GM19351 (cell line): ENCODE measurements around the gene SHFL.

ENCODE experiments used
- ATAC-seq: cut with Tn5 transposase; IDR thresholded peaks from one replicate; pipeline ENCODE4 v1.9.1; 2021; ENCODE audit warnings: mild to moderate bottlenecking, moderate library complexity; ENCODE audit not compliant: unreplicated experiment

Gene SHFL

GRCh38 chr19:10126213-10126639 lies 40.1 kb downstream of the SHFL start:
- ATAC-seq: no peak

- ATAC-seq: no peak
These were observed 46.8 kb downstream of the SHFL start for GRCh38 chr19:10132905-10133304.

- ATAC-seq: no peak
These were observed 47.5 kb downstream of the SHFL start for GRCh38 chr19:10133596-10133995.

DNA sequence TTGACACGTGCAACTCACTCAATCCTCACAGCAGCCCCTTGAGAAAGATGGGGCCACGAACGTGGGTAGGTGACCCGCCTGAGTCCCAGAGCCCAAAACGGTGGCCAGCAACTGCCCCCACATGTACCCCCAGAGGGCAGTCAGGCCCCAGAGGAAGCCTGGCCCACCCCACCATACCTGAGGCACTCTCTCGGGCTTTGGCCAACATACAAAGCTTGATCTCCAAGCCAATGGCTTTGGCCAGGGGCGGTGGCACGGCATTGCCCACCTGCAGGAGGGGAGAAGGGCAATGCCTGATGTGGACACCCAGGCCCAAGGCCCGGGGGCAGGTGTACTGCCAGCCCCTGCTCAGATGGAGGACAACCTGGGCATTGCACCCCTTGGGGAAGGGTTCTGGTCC lies 47.9 kb downstream of the SHFL start:
- no peak for ATAC-seq

GRCh38 chr19:10135551-10136334 lies 49.6 kb downstream of the SHFL start:
- ATAC-seq: no peak

DNA sequence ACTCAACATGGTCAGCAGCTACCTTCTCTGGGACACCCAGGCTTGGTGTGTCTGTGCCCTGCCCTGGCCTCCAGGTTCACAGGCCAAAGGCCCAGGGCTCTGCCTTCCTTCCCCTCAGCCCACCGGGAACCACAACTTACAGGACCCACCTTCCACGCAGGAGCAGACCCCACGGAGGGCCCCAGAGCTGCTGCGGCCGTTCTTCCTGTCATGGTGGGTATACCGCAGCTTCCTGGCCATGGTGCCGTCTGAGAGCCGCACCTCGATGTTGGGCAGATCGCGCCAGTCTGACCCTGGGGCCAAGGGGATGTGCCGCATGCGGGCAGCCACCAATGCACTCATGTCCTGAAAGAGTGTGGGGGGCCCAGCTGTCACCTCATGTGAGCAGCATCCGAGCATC lies 50.8 kb downstream of the SHFL start:
- ATAC-seq: no peak

DNA sequence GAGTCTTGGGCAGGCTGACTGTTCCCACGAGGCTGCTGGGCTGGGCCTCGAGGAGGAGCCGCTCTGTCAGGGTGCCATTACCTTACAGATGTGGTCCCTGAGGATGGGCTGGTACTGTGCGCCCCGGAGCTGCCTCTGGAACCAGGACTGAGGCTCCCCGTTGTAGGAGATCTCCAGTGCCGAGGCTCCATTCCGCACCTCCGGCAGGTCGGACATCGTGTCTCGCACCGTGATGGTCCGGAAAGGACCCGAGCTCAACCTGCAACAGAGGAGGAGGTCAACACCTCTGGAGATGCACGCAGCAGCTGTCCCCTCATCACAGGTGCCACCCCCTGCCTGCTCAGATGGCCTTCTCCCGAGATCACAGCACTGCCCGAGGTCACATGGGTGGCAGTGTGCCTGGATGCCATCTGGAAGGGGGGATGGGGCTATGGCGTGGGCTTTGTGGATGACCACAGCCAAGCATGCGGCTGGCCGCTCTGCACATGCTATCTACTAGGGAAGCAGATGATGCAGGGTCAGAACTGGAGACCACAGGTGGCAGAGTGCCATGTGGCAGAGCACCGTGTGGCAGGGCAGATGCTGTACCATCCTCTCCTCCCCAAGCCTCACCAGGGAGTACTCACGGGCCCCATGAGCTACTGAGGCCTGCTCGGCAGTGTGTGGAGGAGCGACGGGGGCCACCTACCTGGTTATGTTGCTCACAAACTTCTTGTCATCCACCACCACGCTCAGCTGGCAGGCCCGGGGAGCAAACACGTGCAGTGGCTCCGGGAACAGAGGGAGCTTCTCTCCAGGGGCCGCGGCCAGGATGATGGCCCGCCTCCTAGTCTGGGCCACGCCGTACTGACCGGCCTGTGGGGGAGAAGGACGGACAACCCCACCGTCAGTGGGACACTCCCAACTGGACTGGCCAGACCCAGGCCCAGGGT lies 51.9 kb downstream of the SHFL start:
- ATAC-seq: no peak

GRCh38 chr19:10138879-10139795 lies 53.0 kb downstream of the SHFL start:
- ATAC-seq: no peak

DNA sequence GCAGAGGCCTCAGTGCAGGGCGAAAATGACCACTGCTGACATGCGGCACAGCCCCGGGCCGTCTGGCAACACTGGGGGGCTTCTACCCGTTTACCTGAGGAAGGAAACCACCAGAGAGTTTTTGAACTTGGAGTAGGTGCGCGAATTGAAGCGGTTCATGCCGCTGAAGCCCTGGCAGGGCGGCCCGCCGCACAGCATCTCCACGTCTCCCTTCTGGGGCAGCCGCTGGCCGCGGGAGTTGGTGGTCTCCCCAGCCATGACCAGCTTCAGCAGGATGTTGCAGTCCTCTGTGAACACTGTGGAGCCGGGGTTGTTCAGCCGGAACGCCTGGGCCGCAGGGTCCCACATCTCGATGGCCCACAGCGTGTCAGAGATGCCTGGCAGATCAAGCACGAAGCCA lies 53.8 kb downstream of the SHFL start:
- no peak for ATAC-seq

DNA sequence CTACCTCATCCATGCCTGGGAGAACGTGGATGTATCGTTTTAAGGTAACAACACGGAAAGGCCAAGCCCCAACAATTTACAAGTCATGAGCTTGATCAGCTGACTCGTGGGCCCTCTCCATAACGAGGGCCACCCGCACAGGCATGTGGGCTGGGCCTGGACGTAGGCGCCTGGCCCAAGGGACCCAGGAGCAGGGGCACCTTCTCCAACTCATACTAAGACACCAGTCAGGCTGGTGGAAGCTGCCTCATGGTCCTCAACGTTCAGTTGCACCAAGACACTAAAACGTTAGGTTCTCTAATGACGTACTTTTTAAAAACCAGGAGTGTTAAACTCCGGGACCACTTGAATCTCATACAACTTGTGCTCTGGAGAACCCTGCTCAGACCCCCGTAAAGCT lies 55.4 kb downstream of the SHFL start:
- no peak for ATAC-seq

GRCh38 chr19:10141973-10142372 lies 55.9 kb downstream of the SHFL start:
- no peak for ATAC-seq
